Uterus (tissue), 2 donors: Measurements from ENCODE around the gene KRTAP22-1.

Experiments used
- CTCF ChIP-seq, 4 experiments: fragments of 200-600 bp in 2 of 4; fragments of 450-650 bp in 2 of 4; sonication (generic) in 2 of 4; IDR thresholded peaks; one replicate each; pipeline ENCODE4 v1.5.1; 2016 to 2019; ENCODE audit warnings: antibody characterized with exemption in 4 of 4, mild to moderate bottlenecking in 2 of 4, moderate library complexity in 1 of 4
- POLR2A ChIP-seq, 2 donors: fragments of 450-650 bp; IDR thresholded peaks; one replicate each; pipeline ENCODE4 v1.6.1; 2016; ENCODE audit warnings: antibody characterized with exemption in 2 of 2, mild to moderate bottlenecking in 1 of 2, moderate library complexity in 1 of 2

DNA sequence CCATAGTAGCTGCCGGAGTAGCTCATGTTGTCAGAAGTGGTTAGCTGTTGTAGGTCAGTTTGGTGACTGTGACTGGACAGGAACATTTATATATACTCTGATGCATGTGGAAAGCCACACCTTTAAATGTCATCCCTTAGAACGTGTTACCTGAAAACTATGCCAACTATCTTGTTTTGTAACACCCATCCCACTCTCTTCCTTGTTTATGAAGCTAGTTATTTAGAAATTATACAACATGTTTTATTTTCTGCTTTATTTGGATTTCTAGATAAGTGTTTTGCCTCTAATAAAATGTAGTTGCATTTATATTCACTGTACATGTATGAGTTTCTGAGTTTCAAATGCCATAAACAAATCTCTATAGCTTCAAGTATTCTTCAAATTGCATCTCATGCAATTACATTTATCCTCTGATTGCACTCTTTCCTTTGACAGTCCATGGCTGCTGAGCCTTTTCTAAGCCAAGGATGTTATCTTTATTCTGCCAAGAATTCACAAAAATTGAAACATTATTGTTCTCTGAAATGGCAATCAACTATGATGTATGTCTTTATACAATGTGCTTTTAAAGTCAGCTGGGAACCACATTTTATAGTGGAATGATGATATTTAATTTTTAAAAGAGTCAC is 39.5 kb upstream of the KRTAP22-1 start, which contains the start of gene KRTAP19-7:
- TF ChIP-seq POLR2A (IDR thresholded peaks at IDR 0.05): no peak
- no peak for TF ChIP-seq CTCF (IDR thresholded peaks at IDR 0.05)
